IMR-90 (cell line): ENCODE results near the gene ERC2. TPM values are rescaled to one million over a fixed set of nuclear protein-coding genes. Genes with fewer than 3 reads are reported as not detected.

Source experiments
- ATAC-seq: fragments of 200-7000 bp; cut with Tn5 transposase; 2 replicates; pipeline ENCODE4 v1.9.1; 2020; ENCODE audit warnings: low read depth, mild to moderate bottlenecking, moderate library complexity
- BruUV-seq: library from RNA; stranded (reverse); fragments of 400-500 nt; replicated peaks from 2 replicates; lab custom pipeline; 2021; lab: Mats Ljungman, UMichigan
- CTCF ChIA-PET: fragments of 300-600 bp; formaldehyde crosslinking; extraction: SDS; loops from one replicate; lab custom pipeline; 2021; ENCODE audit warnings: antibody characterized with exemption; lab: Yijun Ruan, JAX
- POLR2A ChIA-PET: fragments of 300-600 bp; sonication (Branson Sonifier 250); formaldehyde crosslinking; loops from one replicate; lab custom pipeline; 2022; ENCODE audit warnings: antibody characterized with exemption; ENCODE audit not compliant: unreplicated experiment; lab: Charles Lee
- DNase-seq: peaks from one replicate; pipeline ENCODE4 v3.0.0; 2013
- H2AFZ ChIP-seq: replicated peaks from 2 replicates; pipeline ENCODE3; 2013; ENCODE audit warnings: low read length, mild to moderate bottlenecking; ENCODE audit not compliant: poor library complexity
- H2AK5ac ChIP-seq: 2 replicates; pipeline ENCODE4 v1.6.1; 2013; ENCODE audit warnings: low read depth, low read length, inconsistent platforms
- H2AK9ac ChIP-seq: replicated peaks from 2 replicates; pipeline ENCODE3; 2013; ENCODE audit warnings: mild to moderate bottlenecking, low read depth, low read length, moderate library complexity; ENCODE audit not compliant: poor library complexity
- H2BK120ac ChIP-seq: 2 replicates; pipeline ENCODE4 v1.6.1; 2013; ENCODE audit warnings: low read depth, low read length, inconsistent platforms
- H2BK15ac ChIP-seq: 3 replicates; pipeline ENCODE4 v1.6.1; 2013; ENCODE audit warnings: low read depth, low read length, inconsistent platforms
- H2BK20ac ChIP-seq: 2 replicates; pipeline ENCODE4 v1.6.1; 2013; ENCODE audit warnings: low read depth, mild to moderate bottlenecking, inconsistent platforms, low read length, moderate library complexity
- H2BK5ac ChIP-seq: 2 replicates; pipeline ENCODE4 v1.6.1; 2013; ENCODE audit warnings: mild to moderate bottlenecking, low read depth, low read length, inconsistent platforms; ENCODE audit not compliant: poor library complexity, severe bottlenecking
- H3K14ac ChIP-seq: replicated peaks from 2 replicates; pipeline ENCODE4 v1.6.1; 2013; ENCODE audit warnings: low read depth, low read length, inconsistent platforms
- H3K18ac ChIP-seq: 2 replicates; pipeline ENCODE4 v1.6.1; 2013; ENCODE audit warnings: low read depth, low read length, control low read depth
- H3K23ac ChIP-seq: 2 replicates; pipeline ENCODE4 v1.6.1; 2013; ENCODE audit warnings: low read depth, low read length, inconsistent platforms
- H3K27ac ChIP-seq: 2 replicates; pipeline ENCODE4 v1.5.1; 2013; ENCODE audit warnings: mild to moderate bottlenecking, control low read depth, low read length; ENCODE audit not compliant: insufficient read depth
- H3K27me3 ChIP-seq: 2 replicates; pipeline ENCODE4 v1.6.1; 2013; ENCODE audit warnings: low read length; ENCODE audit not compliant: control insufficient read depth, insufficient read depth
- H3K36me3 ChIP-seq: 2 replicates; pipeline ENCODE4 v1.6.1; 2013; ENCODE audit warnings: low read length, mixed read lengths; ENCODE audit not compliant: control insufficient read depth, insufficient read depth
- H3K4ac ChIP-seq: 2 replicates; pipeline ENCODE4 v1.6.1; 2013; ENCODE audit warnings: low read depth, low read length, inconsistent platforms
- H3K4me1 ChIP-seq: 2 replicates; pipeline ENCODE4 v1.6.1; 2013; ENCODE audit warnings: low read length, mixed read lengths; ENCODE audit not compliant: control insufficient read depth, insufficient read depth
- H3K4me2 ChIP-seq: 2 replicates; pipeline ENCODE4 v1.6.1; 2013; ENCODE audit warnings: low read depth, mild to moderate bottlenecking, control low read depth, low read length, moderate library complexity
- H3K4me3 ChIP-seq: 2 replicates; pipeline ENCODE4 v1.5.1; 2013; ENCODE audit warnings: low read depth, mild to moderate bottlenecking, control low read depth, low read length, moderate library complexity; ENCODE audit not compliant: insufficient read depth
- H3K56ac ChIP-seq: 2 replicates; pipeline ENCODE4 v1.6.1; 2013; ENCODE audit warnings: low read length, inconsistent platforms; ENCODE audit not compliant: insufficient read depth; ENCODE audit errors: extremely low read depth
- H3K79me1 ChIP-seq, 2 experiments: 2 replicates each; pipeline ENCODE4 v1.6.1; 2013; ENCODE audit warnings: low read length in 2 of 2, inconsistent platforms in 1 of 2, low read depth in 1 of 2
- H3K9ac ChIP-seq: 2 replicates; pipeline ENCODE4 v1.6.1; 2013; ENCODE audit warnings: low read depth, low read length, control low read depth
- H3K9me1 ChIP-seq: 2 replicates; pipeline ENCODE4 v1.6.1; 2013; ENCODE audit warnings: low read length, inconsistent platforms; ENCODE audit not compliant: insufficient read depth
- H3K9me3 ChIP-seq: 2 replicates; pipeline ENCODE4 v1.6.1; 2013; ENCODE audit warnings: low read length; ENCODE audit not compliant: control insufficient read depth, insufficient read depth
- H4K20me1 ChIP-seq: 2 replicates; pipeline ENCODE4 v1.6.1; 2013; ENCODE audit warnings: low read length, inconsistent platforms; ENCODE audit not compliant: insufficient read depth
- H4K5ac ChIP-seq: 2 replicates; pipeline ENCODE4 v1.6.1; 2013; ENCODE audit warnings: mild to moderate bottlenecking, low read depth, low read length, control low read depth
- H4K8ac ChIP-seq, 2 experiments: 2 replicates each; pipeline ENCODE4 v1.6.1; 2013; ENCODE audit warnings: low read depth in 2 of 2, low read length in 2 of 2, control low read depth in 1 of 2, inconsistent platforms in 1 of 2
- H4K91ac ChIP-seq: 2 replicates; pipeline ENCODE4 v1.6.1; 2013; ENCODE audit warnings: low read depth, low read length, inconsistent platforms; ENCODE audit not compliant: insufficient read depth
- MAFK ChIP-seq: IDR thresholded peaks from 2 replicates; pipeline ENCODE4 v1.6.1; 2012; ENCODE audit warnings: low read depth, low read length, improper control_type of control experiment
- POLR2A ChIP-seq: IDR thresholded peaks from 2 replicates; pipeline ENCODE4 v1.6.1; 2012; ENCODE audit warnings: mild to moderate bottlenecking, low read depth, low read length
- RAD21 ChIP-seq: IDR thresholded peaks from 2 replicates; pipeline ENCODE4 v1.6.1; 2012; ENCODE audit warnings: low read length, improper control_type of control experiment
- RCOR1 ChIP-seq: IDR thresholded peaks from 2 replicates; pipeline ENCODE4 v1.6.1; 2012; ENCODE audit warnings: mild to moderate bottlenecking, low read length, improper control_type of control experiment; ENCODE audit not compliant: insufficient replicate concordance
- USF2 ChIP-seq: fragments of 150-350 bp; IDR thresholded peaks from 2 replicates; pipeline ENCODE4 v1.6.1; 2017; ENCODE audit warnings: mild to moderate bottlenecking, antibody characterized with exemption, low read length, low read depth
- WGBS, 2 experiments: methylation state at CpG; one replicate each; pipeline versions ENCODE4 v1.1.5 to v1.1.7; 2013; ENCODE audit warnings: missing lambda C conversion rate in 2 of 2; ENCODE audit not compliant: insufficient read length in 1 of 2; ENCODE audit errors: extremely low coverage in 2 of 2; 5-methylcytosine and 5-hydroxymethylcytosine counted together
- dilution Hi-C: fragments of 300-500 bp; cut with HindIII; formaldehyde crosslinking; loops from one replicate; pipeline ENCODE4 v1.14.3; 2018; ENCODE audit warnings: low sequenced_read_pairs; ENCODE audit not compliant: unreplicated experiment
- in situ Hi-C: fragments of 300-500 bp; cut with MboI; formaldehyde crosslinking; loops from 3 replicates; pipeline ENCODE4 v1.14.3; 2019; ENCODE audit warnings: low sequenced_read_pairs, inconsistent platforms, mixed read lengths
- intact Hi-C: fragments of 100-400 bp; cut with micrococcal nuclease; formaldehyde crosslinking; loops from 2 replicates; pipeline ENCODE4 v1.10.0; 2022
- polyA plus RNA-seq, 3 experiments: library from polyadenylated mRNA; depleted of rRNA; stranded (reverse); fragments of >200 nt; gene quantifications; 2 replicates each; pipeline ENCODE4 v1.2.3, GENCODE V29; 2012; ENCODE audit warnings: low replicate concordance in 1 of 3
- total RNA-seq: library from RNA; depleted of rRNA; stranded (reverse); fragments of >200 nt; gene quantifications from 2 replicates; pipeline ENCODE4 v1.2.3, GENCODE V29; 2012

Gene ERC2
- total and polyA plus RNA-seq, 2 of the 4 experiments (the other 2 are of a cell fraction) = 0.17 to 0.18 TPM

GRCh38 chr3:55584716-55585368, 883.4 kb downstream of the ERC2 start:
- Histone ChIP-seq H2AFZ (no peak overlapping the region), H3K79me1 (no peaks in the 10 kb centered on the region), H2AK5ac (no peak overlapping the region), H3K14ac (no peak overlapping the region), H3K56ac (no peak overlapping the region), H3K23ac (no peak overlapping the region), H4K8ac (no peak overlapping the region), H3K9me1 (no peaks in the 10 kb centered on the region), H3K36me3 (no peaks in the 10 kb centered on the region), H2BK120ac (no peak overlapping the region), H3K4me1 (peaks cover 7% of the 10 kb centered on the region), H3K4me3 (no peak overlapping the region), H3K4ac (no peak overlapping the region), H4K20me1 (no peaks in the 10 kb centered on the region), H4K5ac (no peak overlapping the region), H2BK15ac (no peak overlapping the region), H2BK20ac (no peak overlapping the region), H3K4me2 (no peak overlapping the region), H2AK9ac (no peak overlapping the region), H4K91ac (no peak overlapping the region), H3K27me3 (peaks cover 4% of the 10 kb centered on the region), H3K9ac (no peak overlapping the region), H3K9me3 (no peaks in the 10 kb centered on the region), H3K18ac (no peak overlapping the region), H3K27ac (no peak overlapping the region), H2BK5ac (no peak overlapping the region)
- intact Hi-C loops = no loop called here
- DNase-seq = no peak
- BruUV-seq = no TSS peak
- no peak for TF ChIP-seq RCOR1
- no peak for TF ChIP-seq RAD21
- no peak for TF ChIP-seq POLR2A
- no peak for TF ChIP-seq MAFK
- no peak for TF ChIP-seq USF2
- POLR2A ChIA-PET = no interaction called here
- whole genome bisulfite sequencing, 2 experiments = 87% methylated on average over 4 of the region's 15 CpGs; no CpG with 5 or more reads in 1 of the 2 experiments
- dilution Hi-C loops = no loop called here
- CTCF ChIA-PET = interaction anchor here (0.7 kb wide), 1 partner anchor 269 kb away, joined by 3 read pairs; no protein-coding TSS in a partner anchor
- no peak for ATAC-seq
- in situ Hi-C loops = no loop called here
